Smooth muscle cell (in vitro differentiated cells): Measurements from ENCODE around the gene KRT40. TPM values are rescaled to one million over a fixed set of nuclear protein-coding genes. Genes with fewer than 3 reads are reported as not detected.

Experiments used
- DNase-seq: peaks from one replicate; lab custom pipeline; 2025; ENCODE audit not compliant: unreplicated experiment; lab: John Stamatoyannopoulos, UW
- H2AFZ ChIP-seq: fragments of 200-600 bp; sonication (generic); 2 replicates; pipeline ENCODE4 v1.6.0; 2016; ENCODE audit warnings: antibody characterized with exemption, low read depth, mild to moderate bottlenecking
- H3F3A ChIP-seq: fragments of 200-600 bp; sonication (generic); 2 replicates; pipeline ENCODE4 v1.6.0; 2017; ENCODE audit warnings: antibody characterized with exemption, low read depth
- H3K27ac ChIP-seq: fragments of 200-600 bp; sonication (generic); 2 replicates; pipeline ENCODE4 v1.5.1; 2016; ENCODE audit warnings: low read depth, mild to moderate bottlenecking
- H3K27me3 ChIP-seq: fragments of 200-600 bp; sonication (generic); 2 replicates; pipeline ENCODE4 v1.6.1; 2016; ENCODE audit warnings: low read depth, mild to moderate bottlenecking
- H3K36me3 ChIP-seq: fragments of 200-600 bp; sonication (generic); 2 replicates; pipeline ENCODE4 v1.5.1; 2016; ENCODE audit warnings: low read depth
- H3K4me1 ChIP-seq: fragments of 200-600 bp; sonication (generic); 2 replicates; pipeline ENCODE4 v1.5.1; 2016; ENCODE audit warnings: low read depth
- H3K4me2 ChIP-seq: fragments of 200-600 bp; sonication (generic); 2 replicates; pipeline ENCODE4 v1.6.0; 2016; ENCODE audit warnings: mild to moderate bottlenecking
- H3K4me3 ChIP-seq: fragments of 200-600 bp; sonication (generic); 2 replicates; pipeline ENCODE4 v1.5.1; 2016; ENCODE audit warnings: mild to moderate bottlenecking
- H3K79me2 ChIP-seq: fragments of 200-600 bp; sonication (generic); 2 replicates; pipeline ENCODE4 v1.6.0; 2016; ENCODE audit warnings: low read depth, mild to moderate bottlenecking
- H3K9ac ChIP-seq: fragments of 200-600 bp; sonication (generic); 2 replicates; pipeline ENCODE4 v1.6.0; 2016; ENCODE audit warnings: low read depth
- H3K9me3 ChIP-seq: fragments of 200-600 bp; sonication (generic); replicated peaks from 2 replicates; pipeline ENCODE4 v1.5.1; 2016; ENCODE audit warnings: low read depth
- H4K20me1 ChIP-seq: fragments of 200-600 bp; sonication (generic); 2 replicates; pipeline ENCODE4 v1.6.0; 2016; ENCODE audit warnings: low read depth
- WGBS: methylation state at CpG from one replicate; pipeline ENCODE4 v1.1.7; 2016; ENCODE audit warnings: low lambda C conversion rate; 5-methylcytosine and 5-hydroxymethylcytosine counted together
- polyA plus RNA-seq: library from polyadenylated mRNA; unstranded; fragments of >200 nt; fragmentation: Nextera tagmentation; extraction: Ambion mirVana; gene quantifications from 2 replicates; pipeline ENCODE4 v1.2.1, GENCODE V29; 2016
- total RNA-seq: library from RNA; depleted of rRNA; stranded (reverse); fragments of >200 nt; gene quantifications from 2 replicates; pipeline ENCODE4 v1.2.3, GENCODE V29; 2014
- TF ChIP-seq, protein P1 (sequence below): fragments of 200-600 bp; sonication (generic); IDR thresholded peaks from 2 replicates; pipeline ENCODE4 v1.5.1; 2017; ENCODE audit warnings: borderline replicate concordance, mild to moderate bottlenecking, antibody characterized with exemption; ENCODE audit not compliant: insufficient read depth, poor library complexity, severe bottlenecking

Gene KRT40
- total and polyA plus RNA-seq, 2 experiments from 2014 or later: not detected

DNA sequence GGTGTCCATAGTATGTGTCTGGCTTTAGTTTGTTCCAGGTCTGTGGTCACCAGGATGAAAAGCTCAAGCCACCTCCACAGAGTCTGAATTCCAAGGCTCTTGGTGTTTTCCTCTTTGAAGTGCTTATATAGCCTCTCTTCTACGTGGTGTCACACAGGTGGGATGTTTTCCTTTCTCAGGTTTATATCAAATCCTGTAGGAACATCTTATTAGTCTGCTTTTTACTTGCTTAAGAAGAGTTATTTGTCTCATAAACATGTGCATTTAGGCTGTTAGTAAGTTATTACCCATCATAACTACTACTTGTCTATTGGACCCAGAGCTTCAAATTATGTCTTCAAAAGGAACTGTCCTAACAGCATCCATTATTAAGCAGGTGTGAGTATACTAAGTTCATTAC, 17.3 kb downstream of the KRT40 start, which contains the start of gene KRT39:
KRT39 (minus strand) TSS at position 101 of the 400 bp plus-strand sequence; CDS start at position 9, 92 bp downstream.
- H3K36me3 ChIP-seq: no peaks in the 10 kb centered on the region
- H2AFZ ChIP-seq: no peak within 1 kb of the TSS
- WGBS: 94% methylated on average over 1 of the region's 1 CpG
- H3F3A ChIP-seq: no peaks in the 10 kb centered on the region
- no peak within 1 kb of the TSS for H3K4me3 ChIP-seq
- DNase-seq: no peak
- H3K79me2 ChIP-seq: no peaks in the 10 kb centered on the region
- TF ChIP-seq, protein P1, sequence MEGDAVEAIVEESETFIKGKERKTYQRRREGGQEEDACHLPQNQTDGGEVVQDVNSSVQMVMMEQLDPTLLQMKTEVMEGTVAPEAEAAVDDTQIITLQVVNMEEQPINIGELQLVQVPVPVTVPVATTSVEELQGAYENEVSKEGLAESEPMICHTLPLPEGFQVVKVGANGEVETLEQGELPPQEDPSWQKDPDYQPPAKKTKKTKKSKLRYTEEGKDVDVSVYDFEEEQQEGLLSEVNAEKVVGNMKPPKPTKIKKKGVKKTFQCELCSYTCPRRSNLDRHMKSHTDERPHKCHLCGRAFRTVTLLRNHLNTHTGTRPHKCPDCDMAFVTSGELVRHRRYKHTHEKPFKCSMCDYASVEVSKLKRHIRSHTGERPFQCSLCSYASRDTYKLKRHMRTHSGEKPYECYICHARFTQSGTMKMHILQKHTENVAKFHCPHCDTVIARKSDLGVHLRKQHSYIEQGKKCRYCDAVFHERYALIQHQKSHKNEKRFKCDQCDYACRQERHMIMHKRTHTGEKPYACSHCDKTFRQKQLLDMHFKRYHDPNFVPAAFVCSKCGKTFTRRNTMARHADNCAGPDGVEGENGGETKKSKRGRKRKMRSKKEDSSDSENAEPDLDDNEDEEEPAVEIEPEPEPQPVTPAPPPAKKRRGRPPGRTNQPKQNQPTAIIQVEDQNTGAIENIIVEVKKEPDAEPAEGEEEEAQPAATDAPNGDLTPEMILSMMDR: no peak
- H3K9me3 ChIP-seq: no peaks in the 10 kb centered on the region
- H4K20me1 ChIP-seq: no peaks in the 10 kb centered on the region
- H3K4me1 ChIP-seq: no peaks in the 10 kb centered on the region
- H3K9ac ChIP-seq: no peak within 1 kb of the TSS
- no peak within 1 kb of the TSS for H3K4me2 ChIP-seq
- no peak within 1 kb of the TSS for H3K27ac ChIP-seq
- no peaks in the 10 kb centered on the region for H3K27me3 ChIP-seq

DNA sequence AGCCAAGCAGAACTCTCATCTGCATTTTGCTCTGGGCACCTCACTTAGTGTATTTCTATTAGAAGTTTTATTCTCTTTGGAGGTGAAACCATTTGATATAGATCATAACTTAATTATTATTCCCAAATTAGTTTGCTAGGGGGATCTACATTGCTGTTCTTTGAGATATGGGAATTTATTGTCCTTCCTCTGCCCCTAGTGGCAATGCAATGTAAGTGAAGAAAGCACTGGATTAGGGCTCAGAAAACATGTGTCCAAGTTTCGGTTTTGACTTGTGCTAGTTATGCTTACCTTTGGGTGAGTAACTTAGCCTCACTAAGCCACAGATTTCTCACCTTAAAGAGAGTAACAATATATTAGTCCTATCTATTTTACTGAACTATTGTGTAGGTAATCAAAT, 20.3 kb downstream of the KRT40 start:
- no peak overlapping the region for H3K27ac ChIP-seq
- no peak overlapping the region for H3K4me2 ChIP-seq
- H3K4me1 ChIP-seq: no peaks in the 10 kb centered on the region
- no peaks in the 10 kb centered on the region for H3K79me2 ChIP-seq
- H3F3A ChIP-seq: no peaks in the 10 kb centered on the region
- no peak overlapping the region for H3K4me3 ChIP-seq
- TF ChIP-seq, protein P1: peak; percentile 47
- no peak for DNase-seq
- no peaks in the 10 kb centered on the region for H3K27me3 ChIP-seq
- H3K9ac ChIP-seq: no peak overlapping the region
- H3K36me3 ChIP-seq: no peaks in the 10 kb centered on the region
- H3K9me3 ChIP-seq: no peaks in the 10 kb centered on the region
- H2AFZ ChIP-seq: no peak overlapping the region
- H4K20me1 ChIP-seq: no peaks in the 10 kb centered on the region
- WGBS: 97% methylated on average over 1 of the region's 1 CpG

DNA sequence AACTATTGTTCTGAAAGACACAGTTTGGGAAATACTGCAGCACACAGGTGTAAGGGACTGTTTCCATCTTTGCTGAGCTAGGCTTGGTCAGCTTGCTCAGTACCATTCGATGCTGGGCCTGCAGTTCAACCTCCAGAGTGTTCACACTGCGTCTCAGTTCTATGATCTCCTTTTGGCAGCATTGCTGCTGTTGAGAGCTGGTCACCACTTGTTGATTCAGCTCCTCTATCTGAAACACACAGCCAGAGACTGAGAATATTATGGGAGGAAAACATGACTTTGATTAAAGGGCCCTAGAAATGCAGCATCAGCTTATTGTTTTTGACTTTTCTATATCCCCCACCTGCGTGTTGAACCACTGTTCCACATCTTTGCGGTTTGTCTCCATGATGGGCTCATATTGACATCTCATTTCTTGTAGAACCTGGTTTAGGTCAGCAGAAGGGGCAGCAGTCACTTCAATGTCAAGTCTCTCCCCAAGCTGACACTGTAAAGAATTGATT, 22.0 kb downstream of the KRT40 start:
- WGBS: 93% methylated on average over 4 of the region's 4 CpGs
- H2AFZ ChIP-seq: no peak overlapping the region
- TF ChIP-seq, protein P1: no peak

DNA sequence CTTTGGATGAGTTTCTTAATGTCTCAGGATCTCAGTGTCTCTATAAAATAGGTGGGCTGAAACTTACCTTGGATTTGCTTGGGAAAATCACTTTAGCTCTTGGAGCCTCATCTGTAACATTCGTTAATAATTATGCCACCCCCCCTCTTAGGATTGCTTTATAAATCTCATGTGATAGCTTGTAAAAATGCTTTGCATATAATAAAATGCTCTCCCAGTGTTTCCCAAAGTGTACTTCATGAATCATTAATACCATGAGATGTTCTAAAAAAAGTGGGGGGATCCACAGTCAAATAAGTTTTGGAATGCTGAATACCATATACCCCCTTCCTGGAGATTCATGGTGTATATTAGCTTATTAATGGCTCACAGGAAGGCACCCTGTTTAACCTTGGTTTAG, 22.5 kb downstream of the KRT40 start:
- Histone ChIP-seq H3K36me3 (no peaks in the 10 kb centered on the region), H3K27me3 (no peaks in the 10 kb centered on the region), H3K9ac (no peak overlapping the region), H3K4me3 (no peak overlapping the region), H3K4me1 (peaks cover 15% of the 10 kb centered on the region), H3F3A (peaks cover 6% of the 10 kb centered on the region), H3K27ac (no peak overlapping the region), H3K79me2 (no peaks in the 10 kb centered on the region), H3K9me3 (no peaks in the 10 kb centered on the region), H2AFZ (no peak overlapping the region), H3K4me2 (no peak overlapping the region), H4K20me1 (no peaks in the 10 kb centered on the region)
- DNase-seq: no peak
- TF ChIP-seq, protein P1: no peak
- 97% methylated on average over 1 of the region's 1 CpG for WGBS

More for the DNA sequence above, 22.0 kb downstream of the KRT40 start:
- no peak for DNase-seq
- no peaks in the 10 kb centered on the region for H3K79me2 ChIP-seq
- H3K27me3 ChIP-seq: no peaks in the 10 kb centered on the region
- no peaks in the 10 kb centered on the region for H3K36me3 ChIP-seq
- H3K9ac ChIP-seq: no peak overlapping the region
- no peaks in the 10 kb centered on the region for H3K9me3 ChIP-seq
- no peak overlapping the region for H3K27ac ChIP-seq
- H3K4me1 ChIP-seq: peaks cover 10% of the 10 kb centered on the region
- no peak overlapping the region for H3K4me3 ChIP-seq
- no peaks in the 10 kb centered on the region for H4K20me1 ChIP-seq
- H3F3A ChIP-seq: peaks cover 4% of the 10 kb centered on the region
- H3K4me2 ChIP-seq: no peak overlapping the region
